Thyroid gland (tissue), 4 donors: ENCODE data around the gene ACOT8. TPM values are rescaled to one million over a fixed set of nuclear protein-coding genes. Genes with fewer than 3 reads are reported as not detected.

ENCODE experiments used
- DNase-seq, 2 donors: peaks; one replicate each; pipeline ENCODE4 v3.0.0-alpha.2; 2019
- H3K27ac ChIP-seq, 3 donors: fragments of 200-600 bp; sonication (generic); 1 replicate in 2 of 3; 2 replicates in 1 of 3; pipeline ENCODE4 v1.5.1; 2016 to 2019; ENCODE audit warnings: mild to moderate bottlenecking in 1 of 3, moderate library complexity in 1 of 3
- H3K27me3 ChIP-seq: fragments of 200-600 bp; sonication (generic); one replicate; pipeline ENCODE4 v1.5.1; 2019
- H3K36me3 ChIP-seq, 2 donors: fragments of 200-600 bp; sonication (generic); one replicate each; pipeline ENCODE4 v1.5.1; 2016 to 2019
- H3K4me1 ChIP-seq, 2 donors: fragments of 200-600 bp; sonication (generic); one replicate each; pipeline ENCODE4 v1.5.1; 2017 to 2019
- H3K4me3 ChIP-seq, 3 donors: fragments of 200-600 bp; sonication (generic); replicated peaks in 1 of 3; 1 replicate in 2 of 3; 2 replicates in 1 of 3; pipeline ENCODE4 v1.5.1; 2016; ENCODE audit warnings: mild to moderate bottlenecking in 1 of 3
- H3K9me3 ChIP-seq: fragments of 200-600 bp; sonication (generic); one replicate; pipeline ENCODE4 v1.5.1; 2017
- CTCF ChIP-seq, 6 experiments: fragments of 200-600 bp in 3 of 6; fragments of 450-650 bp in 3 of 6; sonication (generic) in 3 of 6; IDR thresholded peaks; one replicate each; pipeline ENCODE4 v1.5.1; 2016 to 2019; ENCODE audit warnings: antibody characterized with exemption in 6 of 6, mild to moderate bottlenecking in 2 of 6, inconsistent platforms in 1 of 6, moderate library complexity in 1 of 6
- POLR2A ChIP-seq, 2 donors: fragments of 450-650 bp; IDR thresholded peaks; one replicate each; pipeline ENCODE4 v1.6.1; 2017; ENCODE audit warnings: antibody characterized with exemption in 2 of 2, mild to moderate bottlenecking in 2 of 2, moderate library complexity in 1 of 2
- WGBS, 2 donors: methylation state at CpG; one replicate each; pipeline ENCODE4 v1.1.5; 2017; 5-methylcytosine and 5-hydroxymethylcytosine counted together
- intact Hi-C: fragments of 100-400 bp; cut with DNase I; formaldehyde crosslinking; loops from one replicate; pipeline ENCODE4 v1.15.1; 2023
- total RNA-seq, 4 donors: library from RNA; depleted of rRNA; stranded (reverse); fragments of >200 nt; gene quantifications; one replicate each; pipeline ENCODE4 v1.2.3, GENCODE V29; 2016

ACOT8 gene
- total RNA-seq, 4 donors from 2014 or later = 36.3 to 73.8 (median 50.6) TPM

- peaks cover 22 to 54% of the 10 kb centered on the region in 2 donors for H3K4me1 ChIP-seq
- no peak for TF ChIP-seq POLR2A (IDR thresholded peaks at IDR 0.05)
- no peak for TF ChIP-seq CTCF (IDR thresholded peaks at IDR 0.05)
Observed at GRCh38 chr20:45827712-45828111, 29.5 kb downstream of the ACOT8 start.

GRCh38 chr20:45827030-45827652, 30.1 kb downstream of the ACOT8 start, which contains the start of gene TNNC2:
Gene TNNC2, minus strand, starts transcription at chr20:45827312. Its CDS starts 64 bp downstream, at chr20:45827248.
- peaks cover 22 to 55% of the 10 kb centered on the region in 2 donors for H3K4me1 ChIP-seq

More at GRCh38 chr20:45827712-45828111, 29.5 kb downstream of the ACOT8 start:
- WGBS, 2 donors = 83 to 90% methylated on average over 5 to 6 of the region's 6 CpGs
- H3K27me3 ChIP-seq = no peaks in the 10 kb centered on the region
- H3K4me3 ChIP-seq = no peak overlapping the region
- DNase-seq = no peak
- H3K36me3 ChIP-seq = no peaks in the 10 kb centered on the region
- peak overlapping the region in 2 of 3 donors; percentile 79 to 83 for H3K27ac ChIP-seq
- intact Hi-C loops = no loop called here
- H3K9me3 ChIP-seq = no peaks in the 10 kb centered on the region

GRCh38 chr20:45826381-45827019, 30.7 kb downstream of the ACOT8 start:
- intact Hi-C loops = no loop called here

More at GRCh38 chr20:45827030-45827652, 30.1 kb downstream of the ACOT8 start, which contains the start of gene TNNC2:
- TF ChIP-seq CTCF (IDR thresholded peaks at IDR 0.05) (no peak), POLR2A (IDR thresholded peaks at IDR 0.05) (no peak)
- Histone ChIP-seq H3K36me3 (no peaks in the 10 kb centered on the region), H3K27me3 (no peaks in the 10 kb centered on the region), H3K27ac (peak within 1 kb of the TSS; percentile 59 to 83 (median 79)), H3K9me3 (no peaks in the 10 kb centered on the region), H3K4me3 (no peak within 1 kb of the TSS)
- WGBS, 2 donors = 88 to 91% methylated on average over 8 of the region's 8 CpGs
- no peak for DNase-seq
- intact Hi-C loops = no loop called here

GRCh38 chr20:45823949-45824835, 33.0 kb downstream of the ACOT8 start:
- 17 to 18% methylated on average over 36 to 55 of the region's 57 CpGs for WGBS, 2 donors
- intact Hi-C loops = no loop called here

More at GRCh38 chr20:45826381-45827019, 30.7 kb downstream of the ACOT8 start:
- H3K36me3 ChIP-seq = no peaks in the 10 kb centered on the region
- H3K4me1 ChIP-seq = peaks cover 22 to 55% of the 10 kb centered on the region in 2 donors
- no peak for TF ChIP-seq POLR2A (IDR thresholded peaks at IDR 0.05)
- no peak for TF ChIP-seq CTCF (IDR thresholded peaks at IDR 0.05)
- no peaks in the 10 kb centered on the region for H3K9me3 ChIP-seq
- H3K4me3 ChIP-seq = no peak overlapping the region
- WGBS, 2 donors = 49 to 75% methylated on average over 2 to 6 of the region's 6 CpGs
- DNase-seq = peak; percentile 60 to 68
- H3K27me3 ChIP-seq = no peaks in the 10 kb centered on the region
- peak overlapping the region; percentile 59 to 83 (median 79) for H3K27ac ChIP-seq

More at GRCh38 chr20:45823949-45824835, 33.0 kb downstream of the ACOT8 start:
- H3K36me3 ChIP-seq = no peaks in the 10 kb centered on the region
- H3K4me1 ChIP-seq = peaks cover 22 to 53% of the 10 kb centered on the region in 2 donors
- no peak overlapping the region for H3K27ac ChIP-seq
- no peak overlapping the region for H3K4me3 ChIP-seq
- no peaks in the 10 kb centered on the region for H3K9me3 ChIP-seq
- no peaks in the 10 kb centered on the region for H3K27me3 ChIP-seq
- DNase-seq = peak; percentile 41 to 44
- TF ChIP-seq CTCF (IDR thresholded peaks at IDR 0.05) (peak in 4 of 6 experiments; percentile 35 to 50 (median 47)), POLR2A (IDR thresholded peaks at IDR 0.05) (no peak)
